Endometrial microvascular endothelial cells (primary cell): ENCODE measurements around the gene GREB1L. TPM values are rescaled to one million over a fixed set of nuclear protein-coding genes. Genes with fewer than 3 reads are reported as not detected.
"Not testable (repeated sequence)": the region's sequence is repeated elsewhere in the genome, so short reads cannot be mapped to it uniquely, and the experiment has no call there.

Experiments used
- in situ Hi-C: cut with HindIII; loops from 2 replicates; pipeline ENCODE4 v1.10.0; 2017; ENCODE audit warnings: low sequenced_read_pairs, low pct_unique_long_range_greater_than_20kb; ENCODE audit errors: inconsistent ontology term
- total RNA-seq: library from RNA; depleted of rRNA; stranded (reverse); fragments of >200 nt; gene quantifications from one replicate; pipeline ENCODE4 v1.2.3, GENCODE V29; 2015; ENCODE audit errors: inconsistent ontology term

The GREB1L gene
- total RNA-seq, 1 donor from 2014 or later, result under 0.01 TPM

DNA sequence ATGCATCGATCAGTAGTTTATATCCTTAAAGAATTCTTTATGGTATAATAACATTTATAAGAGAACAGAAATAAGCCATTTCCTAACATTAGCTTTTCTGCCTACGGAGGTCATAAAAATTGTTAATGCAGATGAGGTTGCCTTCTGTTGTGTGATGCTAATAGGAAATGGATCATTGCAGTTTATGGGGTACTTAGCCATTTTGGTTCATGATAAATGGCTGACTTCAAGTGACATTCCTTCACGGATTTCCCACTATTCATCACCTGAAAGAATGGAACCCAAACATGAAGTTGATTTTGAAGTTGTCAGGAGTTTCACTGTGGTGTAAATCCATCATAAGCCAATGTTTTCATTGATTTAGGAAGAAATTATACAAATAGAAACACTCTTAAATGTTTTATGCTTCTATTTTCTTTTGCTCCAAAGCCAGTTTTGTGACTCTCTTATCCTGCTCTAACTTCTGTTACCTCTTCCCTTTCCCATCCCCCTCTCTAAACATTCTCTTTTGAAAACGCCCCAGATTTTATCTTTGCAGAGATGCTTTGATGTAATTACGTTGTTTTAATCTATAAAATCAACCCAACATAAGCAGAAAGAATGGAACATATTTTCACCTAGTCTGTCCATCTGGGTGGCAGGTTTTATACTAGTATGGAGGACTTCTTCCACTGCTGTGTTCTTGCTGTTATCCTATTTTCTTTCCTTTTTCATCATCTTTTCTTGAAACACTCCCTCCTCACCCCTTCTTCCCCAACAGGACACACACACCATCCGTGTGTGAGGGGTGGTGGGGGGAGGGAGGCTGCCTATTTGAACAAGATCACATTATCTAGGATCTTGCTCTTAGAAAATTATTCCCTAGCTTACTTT lies 58.2 kb downstream of the GREB1L start:
- in situ Hi-C loops, result no loop called here

- in situ Hi-C loops, result no loop called here
Measured at GRCh38 chr18:21300908-21301200, 58.8 kb downstream of the GREB1L start.

DNA sequence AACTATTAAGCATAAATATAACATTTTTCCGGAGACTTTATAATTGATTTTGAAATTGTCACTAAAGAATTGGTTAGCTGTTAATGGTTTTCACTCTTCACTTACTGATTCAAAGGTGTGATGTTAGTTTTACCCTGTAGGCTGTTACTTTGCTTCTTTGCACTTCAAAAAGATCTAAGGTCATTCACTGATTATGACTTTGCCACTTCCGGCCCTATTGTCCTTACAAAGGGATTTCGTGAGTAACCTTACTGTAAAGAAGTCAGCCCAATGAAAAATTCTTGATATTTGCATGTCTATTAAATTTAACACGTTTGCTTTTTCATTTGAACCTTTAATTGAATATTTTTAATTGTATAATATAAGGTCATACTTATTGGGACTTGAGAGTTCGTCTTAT lies 61.4 kb downstream of the GREB1L start:
- in situ Hi-C loops, result no loop called here

- in situ Hi-C loops, result no loop called here
Measured at GRCh38 chr18:21303895-21304294, 61.9 kb downstream of the GREB1L start.

GRCh38 chr18:21305621-21306020 lies 63.6 kb downstream of the GREB1L start:
- in situ Hi-C loops, result no loop called here

GRCh38 chr18:21306368-21306767 lies 64.3 kb downstream of the GREB1L start:
- in situ Hi-C loops, result no loop called here

DNA sequence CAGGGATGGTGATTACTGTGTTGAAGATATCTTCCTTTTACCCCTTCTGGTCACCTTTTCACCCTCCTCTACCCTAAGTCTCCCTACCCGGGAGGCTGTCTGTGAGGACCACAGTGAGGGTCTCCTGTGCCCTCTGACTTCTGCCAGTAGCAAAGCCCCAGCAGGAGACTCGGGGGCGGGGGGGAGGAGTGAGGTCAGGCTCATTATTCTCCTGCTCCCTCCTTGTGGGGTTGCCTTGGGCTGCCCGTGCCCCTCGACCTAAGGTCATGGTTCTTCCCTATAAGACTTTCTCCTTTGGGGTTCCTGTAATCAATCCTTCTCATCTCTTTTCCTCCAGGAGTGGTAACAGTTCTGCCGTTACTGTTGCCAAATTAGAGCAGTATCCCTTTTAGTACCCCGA lies 65.5 kb downstream of the GREB1L start:
- in situ Hi-C loops, result no loop called here

GRCh38 chr18:21309248-21309647 lies 67.2 kb downstream of the GREB1L start:
- in situ Hi-C loops, result no loop called here

- in situ Hi-C loops, result not testable (repeated sequence)
Measured at GRCh38 chr18:21311980-21312379, 69.9 kb downstream of the GREB1L start.

DNA sequence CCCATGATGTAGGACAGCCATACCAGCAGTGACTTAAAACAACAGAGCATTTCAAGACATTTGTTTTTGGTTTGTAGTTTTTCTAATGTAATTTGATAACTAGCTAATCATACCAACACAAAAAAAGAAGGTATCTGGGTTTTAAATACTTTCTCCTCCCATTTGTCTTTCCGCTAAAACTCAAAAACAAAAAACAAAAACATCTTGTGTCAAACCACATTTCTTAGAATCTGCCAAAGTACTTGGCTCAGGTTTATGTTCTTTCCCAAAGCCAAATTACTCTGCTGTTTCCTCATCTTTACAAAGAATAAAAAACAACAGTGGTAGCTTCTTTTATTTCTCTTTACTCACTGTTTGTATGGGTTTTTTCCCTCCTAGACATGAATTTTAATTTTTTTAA lies 71.5 kb downstream of the GREB1L start:
- in situ Hi-C loops, result no loop called here

GRCh38 chr18:21314724-21315123 lies 72.7 kb downstream of the GREB1L start:
- in situ Hi-C loops, result no loop called here

DNA sequence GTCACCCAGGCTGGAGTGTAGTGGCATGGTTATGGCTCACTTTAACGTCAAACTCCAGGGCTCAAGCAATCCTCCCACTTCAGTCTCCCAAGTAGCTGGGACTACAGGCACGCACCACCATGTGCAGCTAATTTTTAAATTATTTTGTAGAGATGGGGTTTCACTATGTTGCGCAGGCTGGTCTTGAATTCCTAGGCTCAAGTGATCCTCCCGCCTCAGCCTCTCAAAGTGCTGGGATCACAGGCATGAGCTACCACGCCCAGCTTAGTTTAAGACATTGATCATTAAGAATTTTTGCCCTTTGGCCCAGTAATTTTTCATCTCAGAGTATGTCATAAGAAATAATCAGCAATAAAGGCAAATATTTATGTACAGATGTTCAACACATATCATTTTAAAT lies 73.1 kb downstream of the GREB1L start:
- in situ Hi-C loops, result not testable (repeated sequence)

DNA sequence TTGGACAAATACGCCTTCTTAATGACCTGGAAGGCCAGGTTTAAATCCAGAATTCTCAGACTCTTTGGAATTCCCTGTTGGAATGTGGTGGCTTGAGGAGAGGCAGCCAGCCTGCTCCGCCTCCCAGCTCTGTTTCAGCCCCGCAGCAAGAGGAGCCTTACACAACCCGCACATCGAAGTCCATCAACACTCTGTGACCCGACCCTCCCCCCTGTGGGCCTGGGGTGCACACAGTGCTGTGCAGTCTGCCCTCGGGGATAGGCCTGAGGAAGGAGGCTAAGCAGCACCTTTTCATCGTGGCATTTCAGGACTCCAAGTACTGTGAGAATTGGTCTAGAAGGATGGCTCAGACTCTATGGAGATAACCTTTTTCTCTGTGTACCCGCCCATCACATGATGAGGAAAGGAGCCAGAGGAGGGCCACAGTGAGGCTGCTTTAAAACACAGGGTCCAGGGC lies 73.7 kb downstream of the GREB1L start:
- in situ Hi-C loops, result no loop called here

DNA sequence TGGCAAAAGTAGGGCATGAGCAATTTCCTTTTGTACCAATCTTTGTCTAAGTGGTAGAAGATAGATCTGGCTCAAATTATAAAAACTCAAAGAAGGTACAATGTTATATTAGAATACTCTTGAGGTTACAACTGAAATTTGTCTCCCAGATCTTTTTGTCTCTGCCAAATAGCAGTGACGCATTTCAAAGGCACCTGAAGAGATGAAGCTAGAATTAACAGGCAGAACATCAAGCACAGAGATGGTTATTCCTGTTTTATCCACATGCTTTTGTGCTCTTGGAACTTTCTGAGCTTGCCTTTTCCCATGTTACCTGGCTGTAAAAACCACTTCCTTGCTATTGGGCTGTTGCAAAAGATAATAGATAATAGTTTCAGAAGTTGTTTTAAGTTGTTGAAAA lies 74.3 kb downstream of the GREB1L start:
- in situ Hi-C loops, result no loop called here

- in situ Hi-C loops, result no loop called here
Measured at GRCh38 chr18:21321711-21322110, 79.7 kb downstream of the GREB1L start.

GRCh38 chr18:21327101-21327500 lies 85.1 kb downstream of the GREB1L start:
- in situ Hi-C loops, result no loop called here

DNA sequence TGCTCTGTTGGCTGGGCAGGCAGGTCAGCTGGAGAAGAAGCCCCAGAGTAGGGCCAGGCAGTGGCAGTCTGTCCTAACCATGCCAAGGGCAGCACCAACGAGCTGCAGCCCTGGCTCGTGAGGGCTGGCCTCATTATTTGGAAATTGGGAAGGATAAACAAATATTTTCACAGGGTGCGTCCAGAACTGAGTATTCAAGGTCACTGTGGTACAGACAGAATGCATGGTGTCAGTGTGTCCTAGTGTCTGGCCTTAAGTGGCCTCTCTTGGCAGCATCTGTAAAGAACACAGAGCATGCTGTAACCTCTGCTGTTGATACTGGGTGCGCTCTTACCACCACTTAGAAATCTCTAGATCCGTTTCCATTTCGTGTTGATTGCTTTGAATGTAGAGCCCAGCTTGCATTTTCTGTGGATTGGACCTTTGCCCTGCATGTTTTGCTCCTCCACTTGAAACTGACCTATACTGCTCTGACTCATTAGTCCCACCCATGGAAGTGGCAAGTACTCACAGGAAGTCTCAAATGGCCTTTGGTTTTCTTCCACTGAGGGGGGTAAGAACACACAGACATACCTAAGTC lies 88.2 kb downstream of the GREB1L start:
- in situ Hi-C loops, result no loop called here

DNA sequence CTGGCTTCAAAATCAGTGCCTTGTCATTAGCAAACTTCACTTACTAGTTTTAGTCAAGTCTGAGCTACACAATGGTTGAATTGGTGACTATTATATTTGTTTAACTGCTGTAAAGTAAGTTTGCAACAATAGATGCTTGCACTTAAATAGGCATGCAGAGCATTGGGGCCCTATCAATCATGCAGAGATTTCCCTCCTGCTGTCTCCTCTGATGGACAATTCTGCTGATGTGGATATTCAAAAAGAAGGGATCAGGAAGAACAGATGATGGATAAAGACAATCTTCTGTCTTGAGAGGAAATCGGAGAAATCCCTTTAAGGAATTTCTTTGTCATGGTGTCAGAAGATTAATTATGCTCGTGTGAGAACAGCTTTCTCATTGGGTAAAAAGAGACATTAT lies 89.0 kb downstream of the GREB1L start:
- in situ Hi-C loops, result no loop called here

GRCh38 chr18:21335927-21336488 lies 94.0 kb downstream of the GREB1L start:
- in situ Hi-C loops, result no loop called here

DNA sequence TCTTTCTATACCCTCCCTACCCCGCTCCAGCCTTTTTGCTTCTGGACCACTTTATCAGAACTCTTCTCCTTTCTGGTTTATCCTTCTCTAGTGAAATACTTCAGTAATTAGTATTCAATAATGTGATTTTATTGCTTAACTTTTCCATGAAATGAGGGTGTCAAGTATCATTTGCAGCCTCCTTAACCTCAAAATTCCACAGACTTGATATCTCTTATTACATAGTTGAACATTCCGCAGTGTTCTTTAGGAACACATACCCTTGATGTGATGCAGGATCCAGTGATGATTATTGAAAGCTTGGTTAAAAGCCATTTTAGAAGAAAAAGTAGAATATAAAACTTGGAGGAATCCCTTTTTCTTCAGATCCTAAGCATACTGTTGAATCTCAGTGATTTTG lies 94.8 kb downstream of the GREB1L start:
- in situ Hi-C loops, result no loop called here
